ENCODE measurements around the gene SMYD3.

SMYD3 gene

GRCh38 chr1:246218686-246219085 is 288.4 kb downstream of the SMYD3 start:
- H3K27ac ChIP-seq (ENCODE audit: low read depth, low read length), result no peak overlapping the region
- TF ChIP-seq EZH2phosphoT487 (IDR thresholded peaks at IDR 0.05; ENCODE audit: borderline replicate concordance, low read length), result no peak
- no peak overlapping the region for H3K4me2 ChIP-seq (ENCODE audit: low read length)

GRCh38 chr1:246216906-246217305 is 290.2 kb downstream of the SMYD3 start:
- no peaks in the 10 kb centered on the region for H4K20me1 ChIP-seq (ENCODE audit: control insufficient read depth, insufficient read depth, low read depth, low read length)
- no peak for TF ChIP-seq CTCF (IDR thresholded peaks at IDR 0.05; ENCODE audit: low read depth, low read length, poor library complexity, severe bottlenecking)
- TF ChIP-seq EZH2phosphoT487 (IDR thresholded peaks at IDR 0.05; ENCODE audit: borderline replicate concordance, low read length), result no peak
- H3K9me2 ChIP-seq (replicated peaks; ENCODE audit: control insufficient read depth, low read length), result no peaks in the 10 kb centered on the region
- H3K79me2 ChIP-seq (ENCODE audit: control insufficient read depth, low read length), result no peaks in the 10 kb centered on the region
- no peaks in the 10 kb centered on the region for H3K27me3 ChIP-seq (ENCODE audit: control insufficient read depth, low read length)
- peaks cover 10% of the 10 kb centered on the region; the same call in 1 of the 2 replicates for H3K9me3 ChIP-seq (ENCODE audit: control insufficient read depth, insufficient read depth, low read length)
- H3K4me3 ChIP-seq (ENCODE audit: low read length), result no peak overlapping the region
- H3K4me1 ChIP-seq (ENCODE audit: control insufficient read depth, low read length), result peaks cover 14% of the 10 kb centered on the region
- H3K4me2 ChIP-seq (ENCODE audit: low read length), result no peak overlapping the region
- no peak overlapping the region for H3K27ac ChIP-seq (ENCODE audit: low read depth, low read length)
- H3K36me3 ChIP-seq (ENCODE audit: control insufficient read depth, low read length), result no peaks in the 10 kb centered on the region
- no peaks in the 10 kb centered on the region for H3F3A ChIP-seq (ENCODE audit: control insufficient read depth, insufficient read depth)

More at GRCh38 chr1:246218686-246219085, 288.4 kb downstream of the SMYD3 start:
- H3F3A ChIP-seq (ENCODE audit: control insufficient read depth, insufficient read depth), result no peaks in the 10 kb centered on the region
- peaks cover 10% of the 10 kb centered on the region; the same call in 1 of the 2 replicates for H3K9me3 ChIP-seq (ENCODE audit: control insufficient read depth, insufficient read depth, low read length)
- no peak overlapping the region for H3K4me3 ChIP-seq (ENCODE audit: low read length)
- H3K79me2 ChIP-seq (ENCODE audit: control insufficient read depth, low read length), result no peaks in the 10 kb centered on the region
- H4K20me1 ChIP-seq (ENCODE audit: control insufficient read depth, insufficient read depth, low read depth, low read length), result no peaks in the 10 kb centered on the region
- H3K9me2 ChIP-seq (replicated peaks; ENCODE audit: control insufficient read depth, low read length), result no peaks in the 10 kb centered on the region
- H3K27me3 ChIP-seq (ENCODE audit: control insufficient read depth, low read length), result no peaks in the 10 kb centered on the region
- H3K36me3 ChIP-seq (ENCODE audit: control insufficient read depth, low read length), result no peaks in the 10 kb centered on the region
- peaks cover 14% of the 10 kb centered on the region for H3K4me1 ChIP-seq (ENCODE audit: control insufficient read depth, low read length)

- TF ChIP-seq EZH2phosphoT487 (IDR thresholded peaks at IDR 0.05; ENCODE audit: borderline replicate concordance, low read length), result no peak
- TF ChIP-seq CTCF (IDR thresholded peaks at IDR 0.05; ENCODE audit: low read depth, low read length, poor library complexity, severe bottlenecking), result no peak
- H3K27ac ChIP-seq (ENCODE audit: low read depth, low read length), result 0 out of 2 replicates have a peak overlapping the region, but pooled peaks have one; percentile 7
Observed at GRCh38 chr1:246215510-246215903, 291.6 kb downstream of the SMYD3 start.

GRCh38 chr1:246214708-246215509 is 292.2 kb downstream of the SMYD3 start:
- no peaks in the 10 kb centered on the region for H3K27me3 ChIP-seq (ENCODE audit: control insufficient read depth, low read length)
- no peak overlapping the region for H3K4me3 ChIP-seq (ENCODE audit: low read length)
- no peaks in the 10 kb centered on the region for H3K79me2 ChIP-seq (ENCODE audit: control insufficient read depth, low read length)
- no peaks in the 10 kb centered on the region for H3K36me3 ChIP-seq (ENCODE audit: control insufficient read depth, low read length)
- H3K9me3 ChIP-seq (ENCODE audit: control insufficient read depth, insufficient read depth, low read length), result no peaks in the 10 kb centered on the region
- H3F3A ChIP-seq (ENCODE audit: control insufficient read depth, insufficient read depth), result no peaks in the 10 kb centered on the region
- 0 out of 2 replicates have a peak overlapping the region, but pooled peaks have one; percentile 7 for H3K27ac ChIP-seq (ENCODE audit: low read depth, low read length)
- H3K4me2 ChIP-seq (ENCODE audit: low read length), result peak overlapping the region; percentile 16
- H3K9me2 ChIP-seq (replicated peaks; ENCODE audit: control insufficient read depth, low read length), result no peaks in the 10 kb centered on the region
- no peak for TF ChIP-seq CTCF (IDR thresholded peaks at IDR 0.05; ENCODE audit: low read depth, low read length, poor library complexity, severe bottlenecking)
- TF ChIP-seq EZH2phosphoT487 (IDR thresholded peaks at IDR 0.05; ENCODE audit: borderline replicate concordance, low read length), result no peak
- H4K20me1 ChIP-seq (ENCODE audit: control insufficient read depth, insufficient read depth, low read depth, low read length), result no peaks in the 10 kb centered on the region
- H3K4me1 ChIP-seq (ENCODE audit: control insufficient read depth, low read length), result peaks cover 14% of the 10 kb centered on the region

More at GRCh38 chr1:246215510-246215903, 291.6 kb downstream of the SMYD3 start:
- Histone ChIP-seq H3K4me2 (ENCODE audit: low read length) (peak overlapping the region; percentile 16), H3K4me3 (ENCODE audit: low read length) (no peak overlapping the region), H3K4me1 (ENCODE audit: control insufficient read depth, low read length) (peaks cover 14% of the 10 kb centered on the region), H3K36me3 (ENCODE audit: control insufficient read depth, low read length) (no peaks in the 10 kb centered on the region), H3K9me2 (replicated peaks; ENCODE audit: control insufficient read depth, low read length) (no peaks in the 10 kb centered on the region), H4K20me1 (ENCODE audit: control insufficient read depth, insufficient read depth, low read depth, low read length) (no peaks in the 10 kb centered on the region), H3K27me3 (ENCODE audit: control insufficient read depth, low read length) (no peaks in the 10 kb centered on the region), H3K9me3 (ENCODE audit: control insufficient read depth, insufficient read depth, low read length) (peaks cover 3% of the 10 kb centered on the region; the same call in 1 of the 2 replicates), H3F3A (ENCODE audit: control insufficient read depth, insufficient read depth) (no peaks in the 10 kb centered on the region), H3K79me2 (ENCODE audit: control insufficient read depth, low read length) (no peaks in the 10 kb centered on the region)

All from DOHH2 (cell line).